Sigmoid colon (tissue), 4 donors: ENCODE measurements around the gene TPST1.

Experiments
- CTCF ChIP-seq, 4 experiments: fragments of 450-650 bp in 3 of 4; fragments of 200-600 bp in 1 of 4; IDR thresholded peaks; one replicate each; pipeline ENCODE4 v1.5.1; 2016 to 2019; ENCODE audit warnings: antibody characterized with exemption in 4 of 4, mild to moderate bottlenecking in 3 of 4, moderate library complexity in 2 of 4
- EP300 ChIP-seq, 4 donors: sonication (generic); formaldehyde crosslinking; IDR thresholded peaks; one replicate each; pipeline ENCODE4 v1.6.1; 2017; ENCODE audit warnings: antibody characterized with exemption in 4 of 4
- POLR2A ChIP-seq, 2 donors: fragments of 450-650 bp; IDR thresholded peaks; one replicate each; pipeline ENCODE4 v1.6.1; 2016; ENCODE audit warnings: antibody characterized with exemption in 2 of 2, mild to moderate bottlenecking in 2 of 2, moderate library complexity in 2 of 2
- POLR2AphosphoS5 ChIP-seq, 4 donors: sonication (generic); formaldehyde crosslinking; IDR thresholded peaks; one replicate each; pipeline ENCODE4 v1.6.1; 2017; ENCODE audit warnings: antibody characterized with exemption in 4 of 4

- TF ChIP-seq CTCF (IDR thresholded peaks at IDR 0.05) = no peak
- no peak for TF ChIP-seq POLR2A (IDR thresholded peaks at IDR 0.05)
- TF ChIP-seq POLR2AphosphoS5 (IDR thresholded peaks at IDR 0.05) = no peak
- no peak for TF ChIP-seq EP300 (IDR thresholded peaks at IDR 0.05)
These were observed 158.5 kb downstream of the TPST1 start for GRCh38 chr7:66363635-66364034.
